CD4-positive, alpha-beta T cell (primary cell): ENCODE results near the gene KCNC2. TPM values are rescaled to one million over a fixed set of nuclear protein-coding genes. Genes with fewer than 3 reads are reported as not detected.

Experiments used
- ATAC-seq: fragments of 200-7000 bp; cut with Tn5 transposase; one replicate; pipeline ENCODE4 v1.10.0; 2022; ENCODE audit warnings: mild to moderate bottlenecking; ENCODE audit not compliant: poor library complexity
- CTCF ChIA-PET: fragments of 350-600 bp; sonication (Branson Sonifier 250); formaldehyde crosslinking; loops from one replicate; lab custom pipeline; 2021; ENCODE audit warnings: antibody characterized with exemption, inconsistent platforms; lab: Charles Lee
- POLR2A ChIA-PET: fragments of 350-600 bp; sonication (Branson Sonifier 250); formaldehyde crosslinking; loops from one replicate; lab custom pipeline; 2021; ENCODE audit warnings: antibody characterized with exemption, inconsistent platforms; lab: Charles Lee
- DNase-seq, 14 experiments: peaks; one replicate each; pipeline ENCODE4 v3.0.0-alpha.2; 2013 to 2020; ENCODE audit warnings: mixed read lengths in 2 of 14
- H3K27ac ChIP-seq, 2 donors: one replicate each; pipeline versions ENCODE4 v1.5.1 to v1.7.0; 2013; ENCODE audit warnings: low read length in 2 of 2, low read depth in 1 of 2, mild to moderate bottlenecking in 1 of 2
- H3K27me3 ChIP-seq, 2 experiments: 1 replicate in 1 of 2; 2 replicates in 1 of 2; pipeline versions ENCODE4 v1.6.1 to v1.7.0; 2013; ENCODE audit warnings: low read length in 2 of 2, control low read depth in 1 of 2, mild to moderate bottlenecking in 1 of 2, moderate library complexity in 1 of 2; ENCODE audit not compliant: insufficient read depth in 2 of 2, control insufficient read depth in 1 of 2
- H3K36me3 ChIP-seq: one replicate; pipeline ENCODE4 v1.6.1; 2013; ENCODE audit warnings: low read length, control low read depth; ENCODE audit not compliant: insufficient read depth
- H3K4me1 ChIP-seq: one replicate; pipeline ENCODE4 v1.6.1; 2013; ENCODE audit warnings: low read length, control low read depth; ENCODE audit not compliant: insufficient read depth
- H3K4me3 ChIP-seq: one replicate; pipeline ENCODE4 v1.5.1; 2013; ENCODE audit warnings: mild to moderate bottlenecking, low read length, moderate library complexity
- H3K9me3 ChIP-seq, 2 experiments: 1 replicate in 1 of 2; 2 replicates in 1 of 2; pipeline versions ENCODE4 v1.6.1 to v1.7.0; 2013; ENCODE audit warnings: low read length in 2 of 2, mild to moderate bottlenecking in 2 of 2, control low read depth in 1 of 2, moderate library complexity in 1 of 2; ENCODE audit not compliant: control insufficient read depth in 1 of 2, insufficient read depth in 1 of 2
- H3K27ac Mint-ChIP-seq: one replicate; pipeline ENCODE4 v1.8.0; 2020; ENCODE audit warnings: mixed read lengths
- H3K27me3 Mint-ChIP-seq: one replicate; pipeline ENCODE4 v1.8.0; 2021; ENCODE audit warnings: mixed read lengths
- H3K36me3 Mint-ChIP-seq: one replicate; pipeline ENCODE4 v1.8.0; 2021; ENCODE audit warnings: low read depth, mixed read lengths
- H3K4me1 Mint-ChIP-seq: one replicate; pipeline ENCODE4 v1.8.0; 2021; ENCODE audit warnings: low read depth, mixed read lengths
- H3K4me3 Mint-ChIP-seq: one replicate; pipeline ENCODE4 v1.8.0; 2020; ENCODE audit warnings: mild to moderate bottlenecking, mixed read lengths
- H3K9me3 Mint-ChIP-seq: one replicate; pipeline ENCODE4 v1.8.0; 2020; ENCODE audit warnings: mixed read lengths
- intact Hi-C, 2 experiments: fragments of 100-400 bp; cut with DNase I in 1 of 2; cut with micrococcal nuclease in 1 of 2; formaldehyde crosslinking; loops; one replicate each; pipeline versions ENCODE4 v1.15.1 to v1.9.0; 2023 to 2025; cut with DNase I, micrococcal nuclease
- total RNA-seq, 174 experiments: library from RNA in 2 of 174; stranded (reverse) in 2 of 174; gene quantifications; one replicate each; pipeline ENCODE4 v1.2.3 and lab custom pipeline; 2021 to 2026
- TF ChIP-seq, protein P1 (sequence below): fragments of 200-600 bp; IDR thresholded peaks from one replicate; pipeline ENCODE4 v1.8.0; 2022; ENCODE audit warnings: antibody characterized with exemption, mild to moderate bottlenecking

KCNC2 gene
- total RNA-seq, 2 experiments from 2014 or later: not detected

DNA sequence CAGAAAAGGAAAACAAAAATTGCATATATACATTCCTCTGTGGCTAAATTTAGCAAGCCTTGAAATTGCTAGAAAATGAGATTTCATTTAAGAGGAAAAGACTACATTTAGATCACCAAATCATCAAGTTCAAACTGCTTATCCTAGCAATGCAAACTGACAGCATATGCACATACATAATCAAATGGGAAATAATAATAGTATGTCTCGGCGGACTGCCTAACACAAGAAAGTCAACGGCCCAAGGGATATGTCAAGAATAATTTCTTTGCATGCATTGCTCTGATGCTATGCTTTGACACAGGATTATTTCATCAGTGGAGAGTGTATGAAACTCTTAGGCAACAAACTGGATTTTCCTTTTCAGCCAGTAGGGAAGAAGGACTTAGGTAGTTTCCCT, 107.9 kb downstream of the KCNC2 start:
- no peaks in the 10 kb centered on the region for H3K9me3 Mint-ChIP-seq
- CTCF ChIA-PET: no interaction called here

DNA sequence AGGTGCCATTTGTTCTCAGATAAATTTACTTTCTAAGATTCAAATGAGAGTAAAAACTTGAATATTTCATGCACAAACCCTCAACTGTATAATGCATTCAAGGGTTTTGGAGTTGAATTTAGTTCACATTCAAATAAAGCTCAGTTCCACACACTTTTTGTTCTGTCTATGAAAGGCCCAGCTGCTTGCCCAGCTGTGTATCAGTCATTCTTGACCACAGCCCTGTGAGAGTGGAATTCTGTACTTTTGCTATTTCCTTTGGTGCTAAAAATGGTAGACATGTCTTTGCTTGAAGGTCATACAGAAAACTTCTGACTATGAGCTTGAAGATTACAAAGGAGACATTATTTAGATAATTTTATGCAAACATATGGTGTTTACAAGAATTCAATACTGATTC, 110.4 kb downstream of the KCNC2 start:
- Histone ChIP-seq H3K27me3 (no peaks in the 10 kb centered on the region), H3K4me3 (no peak overlapping the region), H3K27ac (no peak overlapping the region), H3K9me3 (no peaks in the 10 kb centered on the region), H3K36me3 (no peaks in the 10 kb centered on the region), H3K4me1 (no peaks in the 10 kb centered on the region)
- POLR2A ChIA-PET: no interaction called here
- TF ChIP-seq, protein P1, sequence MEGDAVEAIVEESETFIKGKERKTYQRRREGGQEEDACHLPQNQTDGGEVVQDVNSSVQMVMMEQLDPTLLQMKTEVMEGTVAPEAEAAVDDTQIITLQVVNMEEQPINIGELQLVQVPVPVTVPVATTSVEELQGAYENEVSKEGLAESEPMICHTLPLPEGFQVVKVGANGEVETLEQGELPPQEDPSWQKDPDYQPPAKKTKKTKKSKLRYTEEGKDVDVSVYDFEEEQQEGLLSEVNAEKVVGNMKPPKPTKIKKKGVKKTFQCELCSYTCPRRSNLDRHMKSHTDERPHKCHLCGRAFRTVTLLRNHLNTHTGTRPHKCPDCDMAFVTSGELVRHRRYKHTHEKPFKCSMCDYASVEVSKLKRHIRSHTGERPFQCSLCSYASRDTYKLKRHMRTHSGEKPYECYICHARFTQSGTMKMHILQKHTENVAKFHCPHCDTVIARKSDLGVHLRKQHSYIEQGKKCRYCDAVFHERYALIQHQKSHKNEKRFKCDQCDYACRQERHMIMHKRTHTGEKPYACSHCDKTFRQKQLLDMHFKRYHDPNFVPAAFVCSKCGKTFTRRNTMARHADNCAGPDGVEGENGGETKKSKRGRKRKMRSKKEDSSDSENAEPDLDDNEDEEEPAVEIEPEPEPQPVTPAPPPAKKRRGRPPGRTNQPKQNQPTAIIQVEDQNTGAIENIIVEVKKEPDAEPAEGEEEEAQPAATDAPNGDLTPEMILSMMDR: no peak
- Mint-ChIP-seq H3K4me3 (no peak overlapping the region), H3K27ac (no peak overlapping the region), H3K4me1 (no peaks in the 10 kb centered on the region), H3K9me3 (no peaks in the 10 kb centered on the region), H3K36me3 (no peaks in the 10 kb centered on the region), H3K27me3 (no peaks in the 10 kb centered on the region)
- ATAC-seq: no peak
- intact Hi-C loops: no loop called here
- CTCF ChIA-PET: no interaction called here
- no peak for DNase-seq

More for the DNA sequence above, 107.9 kb downstream of the KCNC2 start:
- H3K4me1 ChIP-seq: no peaks in the 10 kb centered on the region
- Mint-ChIP-seq H3K27me3 (no peaks in the 10 kb centered on the region), H3K27ac (no peak overlapping the region), H3K4me1 (no peaks in the 10 kb centered on the region), H3K4me3 (no peak overlapping the region), H3K36me3 (no peaks in the 10 kb centered on the region)
- H3K36me3 ChIP-seq: no peaks in the 10 kb centered on the region
- TF ChIP-seq, protein P1: no peak
- no peak for DNase-seq
- POLR2A ChIA-PET: no interaction called here
- H3K27ac ChIP-seq: no peak overlapping the region
- H3K27me3 ChIP-seq: no peaks in the 10 kb centered on the region
- intact Hi-C loops: no loop called here
- no peak overlapping the region for H3K4me3 ChIP-seq
- H3K9me3 ChIP-seq: no peaks in the 10 kb centered on the region
- no peak for ATAC-seq

DNA sequence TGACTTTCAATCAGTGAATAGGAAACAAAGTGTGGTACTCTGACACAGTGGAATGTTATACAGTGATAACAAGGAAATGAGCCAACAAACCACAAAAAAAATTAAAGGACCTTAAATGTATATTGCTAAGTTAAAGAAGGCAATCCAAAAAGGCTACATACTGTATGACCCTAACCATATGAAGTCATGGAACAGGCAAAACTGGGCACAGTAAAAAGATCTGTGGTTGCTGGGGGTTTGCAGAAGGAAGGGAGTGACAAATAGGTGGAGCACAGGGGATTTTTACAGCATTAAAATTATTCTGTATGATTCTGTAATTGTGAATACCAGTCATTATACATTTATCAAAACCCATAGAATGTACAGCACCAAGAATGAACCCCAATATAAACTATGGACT, 112.6 kb downstream of the KCNC2 start:
- intact Hi-C loops: no loop called here
- H3K9me3 ChIP-seq: no peaks in the 10 kb centered on the region
- H3K4me3 Mint-ChIP-seq: no peak overlapping the region
- no peak for ATAC-seq
- ChIA-PET CTCF (no interaction called here), POLR2A (no interaction called here)
- H3K36me3 ChIP-seq: no peaks in the 10 kb centered on the region
- H3K4me3 ChIP-seq: no peak overlapping the region
- no peaks in the 10 kb centered on the region for H3K27me3 ChIP-seq
- no peak overlapping the region for H3K27ac ChIP-seq
- H3K4me1 ChIP-seq: no peaks in the 10 kb centered on the region
- DNase-seq: no peak
- no peak overlapping the region for H3K27ac Mint-ChIP-seq
- no peaks in the 10 kb centered on the region for H3K4me1 Mint-ChIP-seq
- H3K27me3 Mint-ChIP-seq: no peaks in the 10 kb centered on the region
- no peaks in the 10 kb centered on the region for H3K9me3 Mint-ChIP-seq
- H3K36me3 Mint-ChIP-seq: no peaks in the 10 kb centered on the region
- TF ChIP-seq, protein P1: no peak
